Activated naive CD8-positive, alpha-beta T cell treated with anti-CD3 and anti-CD28 coated beads, Interleukin-2, amount 50 U/mL, for 24 hours (primary cell): ENCODE results near the gene TTN.
A peak's percentile ranks its signal among the peaks of the same experiment; 100 is the strongest.

Experiments
- ATAC-seq: fragments of 150-1000 bp; cut with Tn5 transposase; one replicate; pipeline ENCODE4 v1.10.0; 2021
- DNase-seq: peaks from one replicate; pipeline ENCODE4 v3.0.0; 2021
- H3K27ac Mint-ChIP-seq: one replicate; pipeline ENCODE4 v1.8.0; 2021; ENCODE audit warnings: mild to moderate bottlenecking, mixed read lengths
- H3K27me3 Mint-ChIP-seq: one replicate; pipeline ENCODE4 v1.8.0; 2021; ENCODE audit warnings: mixed read lengths
- H3K36me3 Mint-ChIP-seq: one replicate; pipeline ENCODE4 v1.8.0; 2021; ENCODE audit warnings: low read depth, mixed read lengths
- H3K4me1 Mint-ChIP-seq: one replicate; pipeline ENCODE4 v1.8.0; 2021; ENCODE audit warnings: mixed read lengths
- H3K4me3 Mint-ChIP-seq: one replicate; pipeline ENCODE4 v1.8.0; 2021; ENCODE audit warnings: mild to moderate bottlenecking, moderate library complexity, mixed read lengths
- H3K9me3 Mint-ChIP-seq: one replicate; pipeline ENCODE4 v1.8.0; 2021; ENCODE audit warnings: mixed read lengths

TTN gene

DNA sequence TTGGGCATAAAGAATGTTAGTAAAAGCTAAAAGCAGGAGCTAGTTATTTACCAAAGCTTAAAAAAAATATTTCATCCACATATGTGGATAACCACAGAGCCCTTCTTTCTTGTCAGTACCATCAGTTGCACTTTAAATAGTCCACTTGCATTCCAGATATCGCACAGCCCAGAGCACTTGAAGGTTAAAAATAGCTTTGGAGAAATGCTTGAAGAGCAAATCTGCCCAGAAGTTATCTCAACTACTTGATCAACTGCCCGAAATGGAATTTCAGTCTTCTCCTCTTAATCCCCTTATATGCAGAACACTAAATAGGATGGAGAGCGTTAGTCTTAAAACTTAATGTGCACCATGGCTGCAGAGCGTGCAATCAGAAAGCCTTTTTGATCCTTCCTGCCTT is 178.6 kb downstream of the TTN start:
- DNase-seq = no peak
- Mint-ChIP-seq H3K36me3 (peaks cover 15% of the 10 kb centered on the region), H3K4me3 (no peak overlapping the region), H3K27ac (no peak overlapping the region), H3K9me3 (no peaks in the 10 kb centered on the region), H3K27me3 (no peaks in the 10 kb centered on the region), H3K4me1 (no peaks in the 10 kb centered on the region)
- no peak for ATAC-seq

DNA sequence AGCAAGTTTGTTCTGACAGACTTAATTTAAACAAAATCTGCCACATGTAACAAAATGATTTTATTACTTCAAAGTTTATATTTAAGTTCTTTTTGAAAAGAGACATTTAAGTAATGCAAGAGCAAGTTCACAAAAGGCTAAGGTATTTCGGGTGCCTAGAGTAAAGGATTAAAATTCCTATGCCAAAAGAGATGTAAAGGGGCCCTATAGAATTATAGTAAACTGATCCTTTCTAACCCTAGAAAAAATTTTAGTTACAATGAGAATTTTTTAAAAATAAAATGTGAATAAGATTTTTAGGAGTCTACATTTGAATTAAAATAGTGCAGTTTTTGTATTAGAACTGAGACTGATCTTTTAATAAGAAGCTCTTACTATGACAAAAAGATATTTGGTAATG is 179.8 kb downstream of the TTN start:
- H3K9me3 Mint-ChIP-seq = no peaks in the 10 kb centered on the region
- ATAC-seq (no peak), DNase-seq (no peak)
- H3K27me3 Mint-ChIP-seq = no peaks in the 10 kb centered on the region
- H3K4me3 Mint-ChIP-seq = no peak overlapping the region
- no peak overlapping the region for H3K27ac Mint-ChIP-seq
- peaks cover 15% of the 10 kb centered on the region for H3K36me3 Mint-ChIP-seq
- no peaks in the 10 kb centered on the region for H3K4me1 Mint-ChIP-seq

DNA sequence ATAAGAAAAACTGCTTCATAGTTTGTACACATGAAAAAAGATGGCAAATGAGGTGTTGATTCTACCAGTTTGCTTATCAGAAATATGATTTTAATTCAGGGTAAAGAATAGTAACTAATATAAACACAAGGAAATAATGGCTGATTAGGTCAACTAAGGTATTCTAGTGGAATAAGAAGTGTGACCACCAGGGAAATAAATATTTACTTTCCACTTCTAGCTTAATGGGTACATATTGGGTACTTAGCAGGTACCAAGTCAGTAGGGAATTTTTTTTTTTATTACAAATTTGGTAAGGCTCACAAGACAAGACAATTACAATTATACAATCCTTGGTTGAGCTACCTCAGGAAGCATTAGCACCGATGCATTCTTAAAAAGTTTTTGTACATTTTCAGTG is 191.3 kb downstream of the TTN start:
- DNase-seq = no peak
- ATAC-seq = no peak
- Mint-ChIP-seq H3K27me3 (no peaks in the 10 kb centered on the region), H3K9me3 (no peaks in the 10 kb centered on the region), H3K27ac (no peak overlapping the region), H3K36me3 (peaks cover 35% of the 10 kb centered on the region), H3K4me3 (no peak overlapping the region), H3K4me1 (no peaks in the 10 kb centered on the region)

DNA sequence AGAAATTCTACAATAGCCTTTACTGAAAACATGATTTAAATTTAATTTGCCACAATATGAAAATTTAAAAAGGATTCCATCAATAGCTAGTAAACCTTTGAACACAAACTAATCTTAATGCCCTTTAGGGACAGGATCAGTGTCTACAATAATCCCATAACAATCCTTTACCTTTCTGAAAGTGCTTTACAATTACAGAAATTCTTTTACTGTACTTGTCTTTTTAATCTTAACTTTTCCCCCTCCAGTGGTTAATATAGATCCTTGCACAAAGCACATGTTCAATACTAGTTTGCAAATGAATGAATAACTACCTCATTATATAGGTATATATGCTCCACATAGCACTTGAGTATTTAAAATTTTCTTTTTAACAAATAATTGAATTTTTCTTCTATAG is 204.3 kb downstream of the TTN start:
- H3K4me1 Mint-ChIP-seq = no peaks in the 10 kb centered on the region
- no peaks in the 10 kb centered on the region for H3K27me3 Mint-ChIP-seq
- H3K4me3 Mint-ChIP-seq = no peak overlapping the region
- H3K27ac Mint-ChIP-seq = no peak overlapping the region
- H3K36me3 Mint-ChIP-seq = peaks cover 21% of the 10 kb centered on the region
- ATAC-seq (no peak), DNase-seq (no peak)
- H3K9me3 Mint-ChIP-seq = no peaks in the 10 kb centered on the region

DNA sequence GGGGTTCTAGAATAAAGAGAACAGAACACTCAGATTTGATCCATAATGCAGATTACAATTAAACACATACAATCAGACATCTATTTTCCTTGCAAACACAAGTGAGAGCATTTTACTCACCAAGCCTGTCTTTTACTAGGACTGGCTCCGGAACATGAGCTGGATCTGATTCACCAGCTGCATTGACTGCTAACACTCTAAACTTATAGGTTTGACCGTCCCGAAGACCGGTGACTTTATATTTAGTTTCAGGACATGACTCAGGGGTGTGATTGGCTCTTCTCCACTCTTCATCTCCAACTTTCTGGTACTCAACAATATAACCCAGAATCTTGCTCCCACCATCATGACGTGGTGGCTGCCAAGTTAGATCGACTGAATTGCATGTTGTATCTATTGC is 214.6 kb downstream of the TTN start:
- Mint-ChIP-seq H3K4me1 (no peaks in the 10 kb centered on the region), H3K9me3 (no peaks in the 10 kb centered on the region), H3K27me3 (no peaks in the 10 kb centered on the region), H3K36me3 (peaks cover 47% of the 10 kb centered on the region), H3K4me3 (no peak overlapping the region), H3K27ac (no peak overlapping the region)
- no peak for ATAC-seq
- DNase-seq = no peak

DNA sequence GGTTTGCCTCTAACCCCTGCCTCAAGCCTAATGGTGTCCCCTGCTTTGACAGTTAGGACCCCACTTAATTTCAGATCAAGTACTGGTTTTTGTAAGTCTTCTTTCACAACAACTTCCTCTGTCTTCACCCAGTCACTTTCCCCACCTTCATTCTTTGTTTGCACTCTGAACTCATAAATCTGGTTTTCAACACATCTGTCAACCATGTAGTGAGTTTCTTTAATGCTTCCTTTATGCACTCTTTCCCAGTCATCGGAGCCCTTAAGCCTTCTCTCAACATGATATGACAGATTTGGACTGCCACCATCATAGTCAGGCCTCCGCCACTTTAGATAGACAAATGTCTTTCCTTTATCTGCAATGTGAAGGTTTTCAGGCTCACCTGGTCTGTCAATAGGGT is 217.9 kb downstream of the TTN start:
- Mint-ChIP-seq H3K36me3 (peaks cover 65% of the 10 kb centered on the region), H3K4me3 (no peak overlapping the region), H3K27ac (no peak overlapping the region), H3K27me3 (no peaks in the 10 kb centered on the region), H3K4me1 (no peaks in the 10 kb centered on the region), H3K9me3 (no peaks in the 10 kb centered on the region)
- ATAC-seq (no peak), DNase-seq (no peak)

DNA sequence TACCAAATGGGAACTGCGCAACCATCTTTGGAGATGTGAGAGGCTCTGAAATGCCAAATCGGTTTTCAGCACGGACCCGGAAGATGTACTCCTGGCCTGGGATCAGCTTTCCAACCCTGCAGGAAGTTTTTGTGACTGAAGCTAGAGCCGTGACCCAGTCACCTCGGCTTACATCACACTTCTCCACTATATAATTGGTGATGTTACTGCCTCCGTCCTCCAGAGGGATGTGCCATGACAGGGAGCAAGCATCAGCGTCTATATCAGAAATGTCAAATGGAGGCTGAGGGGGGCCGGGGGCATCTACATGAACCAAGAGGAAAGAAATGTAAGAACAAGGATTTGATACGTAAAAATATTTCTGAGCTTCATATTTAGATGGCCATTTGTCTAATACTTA is 222.6 kb downstream of the TTN start:
- ATAC-seq (no peak), DNase-seq (no peak)
- no peak overlapping the region for H3K27ac Mint-ChIP-seq
- peaks cover 53% of the 10 kb centered on the region for H3K36me3 Mint-ChIP-seq
- no peaks in the 10 kb centered on the region for H3K27me3 Mint-ChIP-seq
- H3K9me3 Mint-ChIP-seq = no peaks in the 10 kb centered on the region
- no peaks in the 10 kb centered on the region for H3K4me1 Mint-ChIP-seq
- H3K4me3 Mint-ChIP-seq = no peak overlapping the region

DNA sequence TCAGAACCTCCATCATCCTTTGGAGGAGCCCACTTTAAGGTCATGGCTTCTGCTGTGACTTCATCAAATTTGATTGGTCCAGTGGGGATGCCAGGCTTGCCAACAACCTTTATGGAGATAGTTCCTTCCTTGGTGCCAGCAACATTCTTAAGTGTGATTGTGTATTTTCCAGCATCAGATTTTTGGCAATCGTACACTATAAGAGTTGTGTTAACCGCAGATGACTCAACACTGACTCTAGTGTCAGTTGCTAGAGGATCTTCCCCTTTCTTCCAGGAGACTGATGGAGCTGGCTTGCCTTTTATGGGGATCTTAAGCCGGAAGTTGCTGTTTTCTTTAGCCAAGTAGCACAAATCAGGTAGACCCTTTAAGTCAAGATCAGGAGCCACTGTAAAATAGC is 228.2 kb downstream of the TTN start:
- no peak overlapping the region for H3K4me3 Mint-ChIP-seq
- ATAC-seq (no peak), DNase-seq (no peak)
- no peaks in the 10 kb centered on the region for H3K4me1 Mint-ChIP-seq
- H3K27me3 Mint-ChIP-seq = no peaks in the 10 kb centered on the region
- no peak overlapping the region for H3K27ac Mint-ChIP-seq
- H3K9me3 Mint-ChIP-seq = peaks cover 21% of the 10 kb centered on the region
- H3K36me3 Mint-ChIP-seq = peaks cover 68% of the 10 kb centered on the region

DNA sequence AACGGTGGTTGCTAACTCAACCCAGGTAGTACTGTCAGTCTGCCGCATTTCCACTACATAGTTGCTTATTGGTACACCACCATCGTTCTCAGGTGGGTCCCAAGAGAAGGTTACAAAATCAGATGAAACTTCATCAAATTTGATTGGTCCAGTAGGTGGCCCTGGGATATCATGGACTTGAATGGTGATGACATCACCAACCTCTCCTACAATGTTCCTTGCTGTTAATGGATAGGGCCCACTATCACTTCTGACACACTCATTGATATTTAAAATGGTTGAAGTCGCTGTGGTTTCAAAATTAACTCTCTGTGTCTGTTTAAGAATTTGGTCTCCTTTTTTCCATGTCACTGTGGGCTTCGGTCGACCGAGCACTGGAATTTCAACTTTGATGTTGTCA is 232.4 kb downstream of the TTN start:
- H3K9me3 Mint-ChIP-seq = peaks cover 53% of the 10 kb centered on the region
- peaks cover 84% of the 10 kb centered on the region for H3K36me3 Mint-ChIP-seq
- no peak overlapping the region for H3K27ac Mint-ChIP-seq
- H3K4me1 Mint-ChIP-seq = no peaks in the 10 kb centered on the region
- no peaks in the 10 kb centered on the region for H3K27me3 Mint-ChIP-seq
- H3K4me3 Mint-ChIP-seq = no peak overlapping the region
- ATAC-seq = no peak
- DNase-seq = no peak

DNA sequence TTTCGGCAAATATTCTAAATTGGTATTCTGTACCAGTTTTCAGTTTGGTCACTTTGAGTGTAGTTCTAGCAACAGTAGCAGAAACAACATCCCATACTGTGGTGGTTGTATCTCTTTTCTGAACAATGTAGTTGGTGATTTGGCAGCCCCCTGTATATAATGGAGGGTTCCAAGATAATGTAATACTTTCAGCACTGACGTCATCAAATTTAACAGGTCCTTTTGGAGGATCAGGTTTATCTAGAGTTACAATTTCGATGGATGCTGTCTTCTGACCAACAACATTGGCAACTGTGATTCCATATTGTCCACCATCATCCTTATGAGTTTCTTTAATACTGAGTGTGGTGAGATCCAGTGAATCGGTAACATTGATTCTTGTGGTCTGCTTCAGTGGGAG is 239.0 kb downstream of the TTN start:
- no peak for DNase-seq
- no peak for ATAC-seq
- Mint-ChIP-seq H3K27me3 (no peaks in the 10 kb centered on the region), H3K9me3 (peaks cover 84% of the 10 kb centered on the region), H3K4me1 (no peaks in the 10 kb centered on the region), H3K4me3 (no peak overlapping the region), H3K27ac (no peak overlapping the region), H3K36me3 (peaks cover 84% of the 10 kb centered on the region)

DNA sequence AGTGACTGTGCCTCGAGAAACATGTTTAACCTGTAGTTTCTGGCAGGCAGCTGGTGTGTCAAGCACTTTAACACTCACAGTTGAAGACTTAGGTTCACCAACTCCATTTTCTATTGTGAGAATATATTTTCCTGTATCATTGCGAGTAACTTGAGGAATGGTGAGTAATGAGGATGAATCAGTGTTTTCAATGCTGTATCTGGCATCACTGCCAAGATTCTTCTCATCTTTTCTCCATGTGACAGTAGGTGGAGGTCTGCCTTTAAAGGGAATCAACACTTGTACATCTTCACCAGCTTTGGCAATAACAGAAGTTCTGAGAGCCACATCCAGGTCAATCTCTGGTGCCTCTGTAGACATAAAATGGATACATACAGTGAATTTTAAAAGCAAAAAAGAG is 254.2 kb downstream of the TTN start:
- no peaks in the 10 kb centered on the region for H3K4me1 Mint-ChIP-seq
- no peaks in the 10 kb centered on the region for H3K9me3 Mint-ChIP-seq
- ATAC-seq (no peak), DNase-seq (no peak)
- no peak overlapping the region for H3K4me3 Mint-ChIP-seq
- no peak overlapping the region for H3K27ac Mint-ChIP-seq
- peaks cover 62% of the 10 kb centered on the region for H3K36me3 Mint-ChIP-seq
- H3K27me3 Mint-ChIP-seq = no peaks in the 10 kb centered on the region

DNA sequence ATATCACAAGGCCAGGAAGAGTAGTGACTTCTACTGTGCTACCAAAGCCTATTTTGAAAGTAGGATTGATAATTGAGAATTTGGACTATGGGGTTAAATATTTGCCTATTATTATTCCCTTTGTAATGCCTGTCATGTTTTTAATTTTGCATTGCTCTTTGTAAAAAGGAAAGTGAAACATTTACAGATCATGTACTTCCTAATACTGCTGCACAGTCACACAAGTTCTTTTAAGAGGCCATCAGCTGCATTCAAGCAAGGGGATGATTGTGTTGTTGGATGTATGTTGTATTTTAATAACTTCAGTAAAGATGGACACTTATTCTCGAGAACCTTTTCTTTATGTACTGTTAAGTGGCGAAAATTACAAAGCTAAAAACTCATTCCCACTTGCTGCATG is 256.9 kb downstream of the TTN start:
- H3K27ac Mint-ChIP-seq = no peak overlapping the region
- no peaks in the 10 kb centered on the region for H3K27me3 Mint-ChIP-seq
- ATAC-seq = no peak

DNA sequence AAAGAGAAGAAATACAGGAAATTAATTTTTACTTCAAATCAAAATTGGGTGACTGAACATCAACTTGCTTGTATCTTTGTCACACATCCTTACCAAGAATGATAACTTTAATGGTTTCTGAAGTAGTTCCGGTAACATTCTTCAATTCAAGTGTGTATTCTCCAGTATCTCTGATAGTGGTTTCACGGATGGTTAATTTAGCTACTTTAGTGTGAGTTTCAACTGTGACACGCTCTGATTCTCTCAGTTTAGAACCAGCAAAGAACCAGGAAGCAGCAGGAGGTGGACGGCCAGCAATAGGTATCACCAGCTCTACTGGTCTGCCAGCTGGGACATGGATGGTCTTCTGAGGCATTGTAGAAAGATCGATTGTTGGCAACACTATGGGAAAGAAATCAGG is 264.7 kb downstream of the TTN start:
- Mint-ChIP-seq H3K4me3 (no peak overlapping the region), H3K4me1 (no peaks in the 10 kb centered on the region), H3K27ac (no peak overlapping the region), H3K36me3 (peaks cover 60% of the 10 kb centered on the region), H3K27me3 (no peaks in the 10 kb centered on the region), H3K9me3 (no peaks in the 10 kb centered on the region)
- ATAC-seq (no peak), DNase-seq (no peak)

More for the DNA sequence above, 256.9 kb downstream of the TTN start:
- Mint-ChIP-seq H3K4me3 (no peak overlapping the region), H3K4me1 (no peaks in the 10 kb centered on the region), H3K36me3 (peaks cover 71% of the 10 kb centered on the region), H3K9me3 (no peaks in the 10 kb centered on the region)
- no peak for DNase-seq

DNA sequence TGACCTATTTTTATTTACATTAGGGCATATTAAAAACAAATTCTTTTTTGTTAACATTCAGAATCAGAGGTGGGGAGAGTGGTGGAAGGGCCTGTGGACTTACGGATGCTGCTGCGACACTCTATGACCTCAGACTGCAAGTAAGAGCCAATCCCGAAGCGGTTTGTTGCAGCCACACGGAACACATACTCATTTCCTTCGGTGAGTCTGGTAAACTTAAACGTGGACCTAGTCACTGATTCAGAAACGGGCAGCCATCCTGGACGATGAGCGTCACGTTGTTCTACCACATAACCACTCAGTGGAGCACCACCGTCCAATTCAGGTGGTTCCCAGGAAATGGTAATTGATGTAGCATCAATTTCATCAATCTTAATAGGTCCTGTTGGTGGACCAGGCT is 265.1 kb downstream of the TTN start:
- peaks cover 59% of the 10 kb centered on the region for H3K36me3 Mint-ChIP-seq
- H3K4me3 Mint-ChIP-seq = no peak overlapping the region
- no peaks in the 10 kb centered on the region for H3K9me3 Mint-ChIP-seq
- H3K27ac Mint-ChIP-seq = no peak overlapping the region
- ATAC-seq = no peak
- H3K4me1 Mint-ChIP-seq = no peaks in the 10 kb centered on the region
- DNase-seq = no peak
- no peaks in the 10 kb centered on the region for H3K27me3 Mint-ChIP-seq

DNA sequence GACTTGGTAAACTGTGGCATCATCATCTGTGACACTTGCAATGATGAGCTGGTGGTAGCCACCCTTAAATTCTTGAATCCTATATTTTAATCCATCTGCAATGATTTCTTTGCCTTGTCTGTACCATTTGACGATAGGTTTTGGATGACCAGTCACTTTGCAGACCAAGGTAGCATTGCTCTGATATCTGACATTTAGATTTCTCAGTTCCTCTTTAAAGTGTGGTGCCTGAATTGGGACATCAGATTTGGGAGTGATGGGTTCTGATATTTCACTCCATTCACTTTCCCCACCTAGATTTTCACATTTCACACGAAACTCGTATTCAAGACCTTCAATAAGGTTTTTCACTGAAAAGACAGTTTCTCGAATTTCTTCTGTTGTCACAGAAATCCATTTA is 271.2 kb downstream of the TTN start:
- no peak overlapping the region for H3K27ac Mint-ChIP-seq
- DNase-seq = no peak
- no peaks in the 10 kb centered on the region for H3K27me3 Mint-ChIP-seq
- peaks cover 5% of the 10 kb centered on the region for H3K9me3 Mint-ChIP-seq
- H3K4me1 Mint-ChIP-seq = peaks cover 8% of the 10 kb centered on the region
- peaks cover 77% of the 10 kb centered on the region for H3K36me3 Mint-ChIP-seq
- no peak for ATAC-seq
- H3K4me3 Mint-ChIP-seq = no peak overlapping the region

DNA sequence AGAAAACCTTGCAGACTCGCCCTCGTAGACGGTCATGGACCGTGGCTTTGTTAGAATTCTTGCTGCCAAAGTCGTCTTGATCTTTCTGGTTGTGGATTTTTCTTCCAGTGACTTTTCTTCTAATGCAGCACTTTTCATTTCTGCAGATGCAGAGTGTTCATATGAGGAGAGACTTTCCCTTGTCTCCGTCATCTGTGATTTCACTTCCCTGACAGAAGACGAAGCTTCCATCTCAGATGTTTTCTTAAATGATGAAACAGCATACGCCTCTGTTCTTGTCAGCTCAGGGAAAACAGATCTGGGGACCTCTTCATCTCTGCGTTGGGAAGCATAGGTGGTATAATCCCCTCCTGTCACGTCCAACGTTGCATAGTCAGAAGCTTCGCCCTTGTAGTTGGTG is 276.1 kb downstream of the TTN start:
- H3K27ac Mint-ChIP-seq = peak overlapping the region; percentile 76
- no peaks in the 10 kb centered on the region for H3K27me3 Mint-ChIP-seq
- H3K36me3 Mint-ChIP-seq = peaks cover 53% of the 10 kb centered on the region
- ATAC-seq (no peak), DNase-seq (no peak)
- peaks cover 5% of the 10 kb centered on the region for H3K9me3 Mint-ChIP-seq
- peak overlapping the region; percentile 25 for H3K4me3 Mint-ChIP-seq
- H3K4me1 Mint-ChIP-seq = peaks cover 33% of the 10 kb centered on the region
